B cell (primary cell): ENCODE results near the gene KCND3. TPM values are rescaled to one million over a fixed set of nuclear protein-coding genes. Genes with fewer than 3 reads are reported as not detected.

Experiments
- ATAC-seq: fragments of 200-7000 bp; cut with Tn5 transposase; one replicate; pipeline ENCODE4 v1.10.0; 2021; ENCODE audit warnings: low read depth, mild to moderate bottlenecking, moderate number of reproducible peaks, moderate library complexity
- CTCF ChIA-PET: fragments of 350-600 bp; sonication (Branson Sonifier 250); formaldehyde crosslinking; loops from one replicate; lab custom pipeline; 2021; ENCODE audit warnings: antibody characterized with exemption, inconsistent platforms; lab: Charles Lee
- POLR2A ChIA-PET: fragments of 350-600 bp; sonication (Branson Sonifier 250); formaldehyde crosslinking; loops from one replicate; lab custom pipeline; 2021; ENCODE audit warnings: antibody characterized with exemption; lab: Charles Lee
- DNase-seq: peaks from one replicate; pipeline ENCODE4 v3.0.0; 2013
- H2AFZ ChIP-seq: 2 replicates; pipeline ENCODE4 v1.6.1; 2012; ENCODE audit warnings: mild to moderate bottlenecking, low read depth, low read length; ENCODE audit not compliant: insufficient read depth, poor library complexity, severe bottlenecking
- H3K27ac ChIP-seq, 2 donors: 1 replicate in 1 of 2; 2 replicates in 1 of 2; pipeline ENCODE4 v1.5.1; 2012 to 2013; ENCODE audit warnings: low read length in 2 of 2, mild to moderate bottlenecking in 2 of 2, moderate library complexity in 1 of 2
- H3K27me3 ChIP-seq, 4 experiments: fragments of 200-600 bp in 1 of 4; sonication (generic) in 1 of 4; replicated peaks in 1 of 4; 1 replicate in 2 of 4; 2 replicates in 2 of 4; pipeline versions ENCODE4 v1.6.1 to v1.7.0; 2013 to 2016; ENCODE audit warnings: low read length in 3 of 4, mild to moderate bottlenecking in 2 of 4, mixed read lengths in 1 of 4, moderate library complexity in 1 of 4; ENCODE audit not compliant: insufficient read depth in 4 of 4, control insufficient read depth in 3 of 4; ENCODE audit errors: control extremely low read depth in 1 of 4
- H3K36me3 ChIP-seq, 2 experiments: replicated peaks in 1 of 2; 1 replicate in 1 of 2; 2 replicates in 1 of 2; pipeline versions ENCODE4 v1.6.1 to v1.7.1; 2013; ENCODE audit warnings: low read length in 1 of 2; ENCODE audit not compliant: insufficient read depth in 2 of 2, control insufficient read depth in 1 of 2; ENCODE audit errors: control extremely low read depth in 1 of 2, extremely low read depth in 1 of 2
- H3K4me1 ChIP-seq, 2 donors: fragments of 200-600 bp in 1 of 2; sonication (generic) in 1 of 2; 1 replicate in 1 of 2; 2 replicates in 1 of 2; pipeline versions ENCODE4 v1.5.1 to v1.6.1; 2013 to 2017; ENCODE audit warnings: low read length in 2 of 2; ENCODE audit not compliant: control insufficient read depth in 2 of 2, insufficient read depth in 2 of 2
- H3K4me2 ChIP-seq: replicated peaks from 2 replicates; pipeline ENCODE3; 2012; ENCODE audit warnings: mild to moderate bottlenecking, low read depth, low read length; ENCODE audit not compliant: poor library complexity, severe bottlenecking
- H3K4me3 ChIP-seq, 5 experiments: fragments of 200-600 bp in 1 of 5; sonication (generic) in 1 of 5; 1 replicate in 3 of 5; 2 replicates in 2 of 5; pipeline versions ENCODE4 v1.5.1 to v1.7.0; 2011 to 2016; ENCODE audit warnings: low read length in 4 of 5, mild to moderate bottlenecking in 4 of 5, low read depth in 2 of 5, control low read depth in 1 of 5, moderate library complexity in 1 of 5; ENCODE audit not compliant: insufficient read depth in 1 of 5; ENCODE audit errors: control extremely low read depth in 1 of 5, extremely low read depth in 1 of 5
- H3K79me2 ChIP-seq: fragments of 200-600 bp; sonication (generic); one replicate; pipeline ENCODE4 v1.6.0; 2016; ENCODE audit warnings: low read length; ENCODE audit not compliant: control insufficient read depth, insufficient read depth
- H3K9ac ChIP-seq: fragments of 200-600 bp; sonication (generic); 2 replicates; pipeline ENCODE4 v1.6.1; 2017; ENCODE audit warnings: mild to moderate bottlenecking, low read length, moderate library complexity
- H3K9me3 ChIP-seq, 3 donors: one replicate each; pipeline versions ENCODE4 v1.6.1 to v1.7.1; 2013; ENCODE audit warnings: low read length in 2 of 3; ENCODE audit not compliant: control insufficient read depth in 2 of 3, insufficient read depth in 1 of 3; ENCODE audit errors: control extremely low read depth in 1 of 3
- H4K20me1 ChIP-seq: 2 replicates; pipeline ENCODE4 v1.6.0; 2012; ENCODE audit warnings: mild to moderate bottlenecking, low read length; ENCODE audit not compliant: insufficient read depth, control insufficient read depth, poor library complexity, severe bottlenecking
- H3K27ac Mint-ChIP-seq: one replicate; pipeline ENCODE4 v1.8.0; 2021; ENCODE audit warnings: mixed read lengths
- H3K27me3 Mint-ChIP-seq: one replicate; pipeline ENCODE4 v1.8.0; 2021; ENCODE audit warnings: mixed read lengths
- H3K4me1 Mint-ChIP-seq: one replicate; pipeline ENCODE4 v1.8.0; 2021; ENCODE audit warnings: mixed read lengths
- H3K4me3 Mint-ChIP-seq: one replicate; pipeline ENCODE4 v1.8.0; 2021; ENCODE audit warnings: mixed read lengths
- H3K9me3 Mint-ChIP-seq: one replicate; pipeline ENCODE4 v1.8.0; 2022; ENCODE audit warnings: mixed read lengths; ENCODE audit not compliant: insufficient read depth
- CTCF ChIP-seq: fragments of 200-600 bp; IDR thresholded peaks from one replicate; pipeline ENCODE4 v1.8.0; 2022; ENCODE audit warnings: antibody characterized with exemption, mild to moderate bottlenecking
- EZH2 ChIP-seq: IDR thresholded peaks from 2 replicates; pipeline ENCODE4 v1.6.1; 2012; ENCODE audit warnings: borderline replicate concordance, low read depth, mild to moderate bottlenecking, moderate library complexity, low read length; ENCODE audit not compliant: insufficient read depth, poor library complexity, severe bottlenecking
- WGBS: methylation state at CpG from one replicate; pipeline ENCODE4 v1.1.5; 2013; ENCODE audit warnings: missing lambda C conversion rate; ENCODE audit not compliant: insufficient coverage; 5-methylcytosine and 5-hydroxymethylcytosine counted together
- intact Hi-C: fragments of 100-400 bp; cut with micrococcal nuclease; formaldehyde crosslinking; loops from one replicate; pipeline ENCODE4 v1.10.0; 2022
- polyA plus RNA-seq: library from polyadenylated mRNA; depleted of rRNA; stranded (reverse); fragments of >200 nt; gene quantifications from 2 replicates; pipeline ENCODE4 v1.2.3, GENCODE V29; 2012
- total RNA-seq, 2 donors: library from RNA; stranded (reverse); fragments of 120-200 nt in 1 of 2; gene quantifications; 1 replicate in 1 of 2; 2 replicates in 1 of 2; pipeline versions ENCODE4 v1.2.3 to v1.2.4, GENCODE V29; 2013 to 2022

Gene KCND3
- total and polyA plus RNA-seq, 2 donors (not counting 1 experiment from before 2014, with no cell fraction given): 0.07 TPM; not detected in 1

GRCh38 chr1:111847466-111847865 lies 142.0 kb downstream of the KCND3 start:
- TF ChIP-seq EZH2 (no peak), CTCF (no peak)
- DNase-seq (no peak), ATAC-seq (no peak)
- 86% methylated on average over 10 of the region's 10 CpGs for WGBS
- Mint-ChIP-seq H3K4me1 (no peaks in the 10 kb centered on the region), H3K27me3 (peaks cover 50% of the 10 kb centered on the region), H3K27ac (no peak overlapping the region), H3K9me3 (no peaks in the 10 kb centered on the region), H3K4me3 (no peak overlapping the region)
- H3K9me3 ChIP-seq: no peaks in the 10 kb centered on the region
- H3K27ac ChIP-seq: no peak overlapping the region
- H3K4me1 ChIP-seq: no peaks in the 10 kb centered on the region
- H3K4me3 ChIP-seq: no peak overlapping the region
- no peaks in the 10 kb centered on the region for H4K20me1 ChIP-seq
- H3K36me3 ChIP-seq: no peaks in the 10 kb centered on the region
- no peak overlapping the region for H2AFZ ChIP-seq
- intact Hi-C loops: no loop called here
- no peak overlapping the region for H3K9ac ChIP-seq
- ChIA-PET CTCF (no interaction called here), POLR2A (no interaction called here)
- no peaks in the 10 kb centered on the region for H3K27me3 ChIP-seq
- H3K4me2 ChIP-seq: no peak overlapping the region
- no peaks in the 10 kb centered on the region for H3K79me2 ChIP-seq

GRCh38 chr1:111846842-111847241 lies 142.6 kb downstream of the KCND3 start:
- 85% methylated on average over 5 of the region's 8 CpGs for WGBS
- H3K9me3 Mint-ChIP-seq: no peaks in the 10 kb centered on the region
- Histone ChIP-seq H3K9me3 (no peaks in the 10 kb centered on the region), H3K79me2 (no peaks in the 10 kb centered on the region), H3K9ac (no peak overlapping the region), H2AFZ (no peak overlapping the region), H3K27ac (no peak overlapping the region), H3K4me1 (no peaks in the 10 kb centered on the region), H3K27me3 (no peaks in the 10 kb centered on the region), H3K36me3 (no peaks in the 10 kb centered on the region), H3K4me2 (no peak overlapping the region), H4K20me1 (no peaks in the 10 kb centered on the region), H3K4me3 (no peak overlapping the region)
- POLR2A ChIA-PET: no interaction called here
- DNase-seq (no peak), ATAC-seq (no peak)
- H3K4me1 Mint-ChIP-seq: no peaks in the 10 kb centered on the region
- H3K4me3 Mint-ChIP-seq: no peak overlapping the region
- H3K27ac Mint-ChIP-seq: no peak overlapping the region
- no peak for TF ChIP-seq CTCF
- no peak for TF ChIP-seq EZH2
- intact Hi-C loops: no loop called here
- CTCF ChIA-PET: no interaction called here
- H3K27me3 Mint-ChIP-seq: peaks cover 47% of the 10 kb centered on the region
